HepG2 (cell line): Measurements from ENCODE around the gene CTU2. TPM values are rescaled to one million over a fixed set of nuclear protein-coding genes. Genes with fewer than 3 reads are reported as not detected.

ENCODE experiments used
- CBX2 ChIP-seq, 2 experiments: fragments of 200-600 bp in 1 of 2; sonication (generic); formaldehyde crosslinking in 1 of 2; IDR thresholded peaks; 2 replicates each; pipeline versions ENCODE4 v1.7.0 to v1.8.1; 2018 to 2022; ENCODE audit warnings: low read depth in 2 of 2, low read length in 1 of 2, mild to moderate bottlenecking in 1 of 2, missing genetic modification reagents in 1 of 2
- E2F5 ChIP-seq: sonication (generic); formaldehyde crosslinking; conservative IDR thresholded peaks from 2 replicates; pipeline ENCODE4 v1.4.0; 2020; ENCODE audit warnings: missing genetic modification reagents
- FIP1L1 ChIP-seq: fragments of 200-400 bp; formaldehyde crosslinking; IDR thresholded peaks from 2 replicates; pipeline ENCODE4 v1.6.1; 2018; ENCODE audit warnings: low read depth, mild to moderate bottlenecking, low read length, moderate library complexity, borderline replicate concordance; ENCODE audit not compliant: insufficient read depth
- GPN1 ChIP-seq: sonication (generic); formaldehyde crosslinking; IDR thresholded peaks from 2 replicates; pipeline ENCODE4 v1.5.1; 2020; ENCODE audit warnings: missing genetic modification reagents, borderline replicate concordance
- HCFC1 ChIP-seq: fragments of 150-350 bp; IDR thresholded peaks from 2 replicates; pipeline ENCODE4 v1.6.1; 2014; ENCODE audit warnings: low read depth, low read length
- HMGXB4 ChIP-seq, 2 experiments: sonication (generic) in 1 of 2; formaldehyde crosslinking in 1 of 2; IDR thresholded peaks; 2 replicates each; pipeline versions ENCODE4 v1.4.0 to v1.6.1; 2018 to 2020; ENCODE audit warnings: missing genetic modification reagents in 2 of 2, borderline replicate concordance in 1 of 2, low read depth in 1 of 2, mild to moderate bottlenecking in 1 of 2, missing biosample characterization in 1 of 2
- MIER2 ChIP-seq: IDR thresholded peaks from 2 replicates; pipeline ENCODE4 v1.6.1; 2016; ENCODE audit warnings: missing biosample characterization, missing genetic modification reagents
- NCOR1 ChIP-seq: fragments of 200-600 bp; sonication (generic); IDR thresholded peaks from 2 replicates; pipeline ENCODE4 v1.7.0; 2017; ENCODE audit warnings: antibody characterized with exemption, low read length, borderline replicate concordance
- NR1H2 ChIP-seq: sonication (generic); formaldehyde crosslinking; IDR thresholded peaks from 2 replicates; pipeline ENCODE4 v1.8.1; 2022; ENCODE audit warnings: low read depth, missing genetic modification reagents, borderline replicate concordance
- PHF5A ChIP-seq: IDR thresholded peaks from one replicate; pipeline ENCODE4 v1.6.1; 2018; ENCODE audit warnings: low read depth, missing genetic modification reagents; ENCODE audit not compliant: unreplicated experiment
- RAD21 ChIP-seq: fragments of 450-650 bp; formaldehyde crosslinking; IDR thresholded peaks from 2 replicates; pipeline ENCODE4 v1.5.0; 2020; ENCODE audit warnings: mild to moderate bottlenecking
- REST ChIP-seq, 2 experiments: IDR thresholded peaks; 2 replicates each; pipeline ENCODE4 v1.6.1; 2011 to 2012; ENCODE audit warnings: low read length in 2 of 2, borderline replicate concordance in 1 of 2, low read depth in 1 of 2, mild to moderate bottlenecking in 1 of 2, moderate library complexity in 1 of 2
- RORA ChIP-seq: sonication (generic); formaldehyde crosslinking; IDR thresholded peaks from 2 replicates; pipeline ENCODE4 v1.5.0; 2020; ENCODE audit warnings: mild to moderate bottlenecking, missing genetic modification reagents, moderate library complexity
- SOX5 ChIP-seq: IDR thresholded peaks from 2 replicates; pipeline ENCODE4 v1.6.1; 2016; ENCODE audit warnings: borderline replicate concordance
- TBX3 ChIP-seq: fragments of 450-650 bp; IDR thresholded peaks from 2 replicates; pipeline ENCODE4 v1.6.1; 2017; ENCODE audit warnings: antibody characterized with exemption, mild to moderate bottlenecking, inconsistent platforms, borderline replicate concordance
- ZNF12 ChIP-seq: sonication (generic); formaldehyde crosslinking; IDR thresholded peaks from 2 replicates; pipeline ENCODE4 v1.5.0; 2020; ENCODE audit warnings: missing genetic modification reagents
- ZNF18 ChIP-seq: sonication (generic); formaldehyde crosslinking; IDR thresholded peaks from 2 replicates; pipeline ENCODE4 v1.8.0; 2022; ENCODE audit warnings: mild to moderate bottlenecking, missing genetic modification reagents; ENCODE audit not compliant: insufficient replicate concordance
- ZNF350 ChIP-seq: sonication (generic); formaldehyde crosslinking; IDR thresholded peaks from 2 replicates; pipeline ENCODE4 v1.4.0; 2020; ENCODE audit warnings: mild to moderate bottlenecking, low read depth, missing genetic modification reagents, borderline replicate concordance
- ZNF615 ChIP-seq: sonication (generic); formaldehyde crosslinking; IDR thresholded peaks from 2 replicates; pipeline ENCODE4 v1.5.0; 2020; ENCODE audit warnings: mild to moderate bottlenecking, missing genetic modification reagents, borderline replicate concordance
- ZNF841 ChIP-seq: sonication (generic); formaldehyde crosslinking; IDR thresholded peaks from 2 replicates; pipeline ENCODE4 v1.8.1; 2023; ENCODE audit warnings: missing genetic modification reagents, borderline replicate concordance
- polyA plus RNA-seq, 8 experiments: library from polyadenylated mRNA; depleted of rRNA in 3 of 8; stranded (reverse) in 7 of 8; unstranded in 1 of 8; fragments of >200 nt; fragmentation: Illumina TruSeq in 4 of 8; extraction: Trizol in 4 of 8; gene quantifications; 2 replicates each; pipeline versions ENCODE4 v1.2.1 to v1.2.3, GENCODE V29; 2011 to 2016; ENCODE audit warnings: low read depth in 4 of 8, missing spikeins in 1 of 8, mixed read lengths in 1 of 8; ENCODE audit not compliant: insufficient read depth in 1 of 8
- total RNA-seq, 5 experiments: library from RNA; depleted of rRNA; stranded (reverse); fragments of >200 nt; fragmentation: Illumina TruSeq; extraction: Trizol; gene quantifications; 2 replicates each; pipeline ENCODE4 v1.2.3, GENCODE V29; 2016; ENCODE audit warnings: low read depth in 1 of 5

The CTU2 gene
- total and polyA plus RNA-seq, 2 of the 13 experiments (the other 11 are each of a cell fraction or from before 2014, with no cell fraction given) = 13.3 to 21.9 TPM

GRCh38 chr16:88759245-88759975 lies 53.1 kb downstream of the CTU2 start (continued):
- peak; percentile 91 to 97 for TF ChIP-seq HMGXB4 (CRISPR knock-in tag; IDR thresholded peaks at IDR 0.05; ENCODE audit: borderline replicate concordance in 1 of 2, low read depth in 1 of 2)
- TF ChIP-seq ZNF615 (CRISPR knock-in tag) = no peak
- TF ChIP-seq PHF5A (CRISPR knock-in tag) = no peak
- no peak for TF ChIP-seq RORA (CRISPR knock-in tag)
- TF ChIP-seq MIER2 = peak; percentile 81; the same call in 1 of the 2 replicates
- no peak for TF ChIP-seq TBX3
- peak; percentile 17 for TF ChIP-seq ZNF18 (CRISPR knock-in tag)
- TF ChIP-seq NCOR1 = no peak; the same call in 1 of the 2 replicates
- TF ChIP-seq ZNF841 (CRISPR knock-in tag) = no peak
- TF ChIP-seq GPN1 (CRISPR knock-in tag) = no peak
- TF ChIP-seq RAD21 = peak; percentile 98
- no peak for TF ChIP-seq E2F5
- no peak for TF ChIP-seq FIP1L1
- TF ChIP-seq ZNF350 (CRISPR knock-in tag) = peak; percentile 88; the same call in 1 of the 2 replicates
- 0 out of 2 replicates have a peak, but pooled peaks have one; percentile 22 for TF ChIP-seq ZNF12
- TF ChIP-seq HCFC1 = no peak; the same call in 1 of the 2 replicates
- TF ChIP-seq REST (IDR thresholded peaks at IDR 0.05; ENCODE audit: borderline replicate concordance in 1 of 2, low read depth in 1 of 2, low read length in 2 of 2) = no peak
- TF ChIP-seq SOX5 = peak; percentile 58
- TF ChIP-seq CBX2 (IDR thresholded peaks at IDR 0.05; ENCODE audit: low read depth, low read length) = no peak
- TF ChIP-seq CBX2 (CRISPR knock-in tag; IDR thresholded peaks at IDR 0.05; ENCODE audit: low read depth) = no peak
- no peak for TF ChIP-seq NR1H2 (CRISPR knock-in tag)
